ENCODE data around the gene HRAS. TPM values are rescaled to one million over a fixed set of nuclear protein-coding genes. Genes with fewer than 3 reads are reported as not detected.

Gene HRAS
- total and polyA plus RNA-seq, 4 donors: 4.7 to 17.4 (median 10.9) TPM

GRCh38 chr11:568306-569157 lies 33.2 kb upstream of the HRAS start:
- TF ChIP-seq RXRA (IDR thresholded peaks at IDR 0.05): no peak
- no peak for TF ChIP-seq TAF1 (conservative IDR thresholded peaks at IDR 0.05)
- no peak for TF ChIP-seq HNF4A (conservative IDR thresholded peaks at IDR 0.05)
- no peak for TF ChIP-seq MAX (IDR thresholded peaks at IDR 0.05)
- no peak for TF ChIP-seq EGR1 (IDR thresholded peaks at IDR 0.05; ENCODE audit: low read depth in 2 of 2)
- TF ChIP-seq SP1 (IDR thresholded peaks at IDR 0.05): no peak
- TF ChIP-seq JUND (IDR thresholded peaks at IDR 0.05): no peak
- no peak for TF ChIP-seq YY1 (IDR thresholded peaks at IDR 0.05)
- no peak for TF ChIP-seq FOXA2 (IDR thresholded peaks at IDR 0.05)
- no peak for TF ChIP-seq REST (IDR thresholded peaks at IDR 0.05)
- no peak for TF ChIP-seq GABPA (IDR thresholded peaks at IDR 0.05 in 1 of 2, conservative IDR thresholded peaks at IDR 0.05 in 1 of 2)
- no peak for TF ChIP-seq FOXA1 (IDR thresholded peaks at IDR 0.05)
- TF ChIP-seq NR2F2 (IDR thresholded peaks at IDR 0.05): no peak
- no peak for TF ChIP-seq CTCF (IDR thresholded peaks at IDR 0.05; ENCODE audit: low read depth, low read length, missing input control)
- TF ChIP-seq HNF4G (IDR thresholded peaks at IDR 0.05): no peak
- TF ChIP-seq RAD21 (IDR thresholded peaks at IDR 0.05): no peak
- no peak for TF ChIP-seq ATF3 (IDR thresholded peaks at IDR 0.05)
- Histone ChIP-seq H3K4me1 (ENCODE audit: control insufficient read depth in 4 of 4, insufficient read depth in 4 of 4, low read length in 3 of 4) (peaks cover 2 to 25% (median 17%) of the 10 kb centered on the region in 4 donors), H3K27me3 (ENCODE audit: control insufficient read depth in 4 of 4, insufficient read depth in 4 of 4, low read length in 3 of 4) (no peaks in the 10 kb centered on the region), H3K4me3 (ENCODE audit: low read depth in 1 of 3, low read length in 3 of 3) (peak overlapping the region in 2 of 3 donors; percentile 23 to 90), H3K36me3 (ENCODE audit: control insufficient read depth in 4 of 4, insufficient read depth in 3 of 4, low read depth in 1 of 4, low read length in 3 of 4) (peaks cover 0 to 3% (median 2%) of the 10 kb centered on the region in 4 donors), H3K9me3 (ENCODE audit: control insufficient read depth in 4 of 4, low read length in 3 of 4) (no peaks in the 10 kb centered on the region), H3K27ac (ENCODE audit: low read depth in 1 of 2, low read length in 2 of 2) (peak overlapping the region; percentile 74 to 84), H3K9ac (ENCODE audit: low read depth in 1 of 2, low read length in 2 of 2) (peak overlapping the region in 1 of 2 donors; percentile 54)
- peak; percentile 91 for DNase-seq (ENCODE audit: low spot score)
- WGBS: under 1% methylated on average over 123 of the region's 123 CpGs

Measured in liver (tissue), 9 donors.